ENCODE data around the gene PEX10.
"Not testable (repeated sequence)": the region's sequence is repeated elsewhere in the genome, so short reads cannot be mapped to it uniquely, and the experiment has no call there.

PEX10 gene

DNA sequence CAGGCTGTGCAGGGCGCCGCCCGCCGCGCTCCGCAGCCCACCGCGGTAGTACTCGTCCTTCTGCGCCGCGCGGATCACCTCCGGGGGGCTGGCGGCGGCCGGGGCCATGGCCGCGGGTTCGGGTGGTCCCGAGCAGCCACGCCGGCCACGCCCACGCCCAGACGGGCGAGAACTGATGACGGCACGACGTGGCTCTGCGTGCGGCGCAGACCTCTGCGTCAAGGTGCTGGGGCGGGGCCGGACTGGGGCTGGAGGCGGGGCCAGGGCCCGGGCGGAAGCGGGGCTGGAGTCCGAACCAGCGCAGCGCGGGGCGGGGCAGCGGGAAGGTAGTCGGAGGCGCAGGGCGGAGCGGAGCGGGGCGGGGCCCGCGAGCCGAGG is at the start of gene PEX10:
Gene PEX10 (minus strand): TSS at position 170 of the 378 bp plus-strand sequence. CDS start 62 bp downstream, at position 108.
- DNase-seq: peak; percentile 99

GRCh38 chr1:2460996-2461751 is 48.8 kb upstream of the PEX10 start:
- DNase-seq: no peak

DNA sequence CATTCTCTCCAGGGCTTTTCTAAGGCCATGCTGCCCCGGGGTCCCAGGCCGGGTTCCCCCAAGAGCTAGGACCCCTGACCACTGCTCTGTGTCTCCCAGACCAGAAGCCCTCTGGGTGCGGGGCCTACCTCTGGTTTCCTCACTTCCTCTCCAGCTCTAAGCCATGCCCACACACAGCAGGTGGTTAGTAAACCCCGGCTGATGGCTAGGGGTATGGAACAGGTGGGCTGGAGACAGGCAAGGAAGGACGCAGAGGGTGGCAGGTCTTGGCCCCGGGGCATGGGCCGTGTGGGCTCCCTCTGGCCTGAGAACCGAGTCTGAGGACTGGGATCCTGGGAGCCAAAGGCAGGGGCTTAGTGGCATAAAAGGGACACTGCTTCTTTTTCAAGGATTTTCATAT is 47.8 kb upstream of the PEX10 start:
- no peak for DNase-seq

DNA sequence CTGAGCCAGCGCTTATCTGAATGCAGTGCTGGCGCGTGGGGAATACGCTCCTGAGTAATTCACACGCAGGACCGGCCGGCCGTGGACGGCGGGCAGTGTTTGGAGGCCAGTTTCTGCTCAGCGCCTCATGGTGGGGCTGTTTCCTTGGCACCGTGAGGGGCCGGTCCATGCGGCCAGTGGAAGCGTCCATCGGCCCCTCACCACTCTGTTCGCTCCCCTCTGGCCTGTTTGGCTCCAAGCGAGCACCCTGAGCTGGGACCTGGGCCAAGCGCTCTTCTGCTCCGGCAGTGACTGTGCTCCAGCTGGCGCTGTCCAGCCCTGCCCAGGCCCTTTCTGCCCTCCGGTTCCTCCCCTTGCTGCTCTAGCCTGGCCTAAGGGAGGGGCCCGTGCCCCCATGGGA is 47.4 kb upstream of the PEX10 start:
- no peak for DNase-seq

DNA sequence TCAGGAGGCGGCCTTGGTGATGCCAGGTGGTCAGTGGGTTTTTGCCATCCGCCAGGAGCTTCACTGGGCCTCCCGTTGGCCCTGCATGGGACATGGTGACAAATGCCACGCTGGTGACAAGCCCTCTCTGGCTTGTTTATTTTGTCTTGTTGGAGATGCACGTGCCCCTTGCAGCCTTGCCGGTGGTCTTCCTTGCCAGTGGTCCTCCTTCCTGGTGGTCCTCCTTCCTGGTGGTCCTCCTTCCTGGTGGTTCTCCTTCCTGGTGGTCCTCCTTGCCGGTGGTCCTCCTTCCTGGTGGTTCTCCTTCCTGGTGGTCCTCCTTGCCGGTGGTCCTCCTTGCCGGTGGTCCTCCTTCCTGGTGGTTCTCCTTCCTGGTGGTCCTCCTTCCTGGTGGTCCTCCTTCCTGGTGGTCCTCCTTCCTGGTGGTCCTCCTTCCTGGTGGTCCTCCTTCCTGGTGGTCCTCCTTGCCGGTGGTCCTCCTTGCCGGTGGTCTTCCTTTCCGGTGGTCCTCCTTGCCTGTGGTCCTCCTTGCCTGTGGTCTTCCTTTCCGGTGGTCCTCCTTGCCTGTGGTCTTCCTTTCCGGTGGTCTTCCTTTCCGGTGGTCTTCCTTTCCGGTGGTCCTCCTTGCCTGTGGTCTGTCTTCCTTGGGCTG is 46.9 kb upstream of the PEX10 start:
- DNase-seq: not testable (repeated sequence)

GRCh38 chr1:2458687-2459086 is 46.3 kb upstream of the PEX10 start:
- no peak for DNase-seq

- DNase-seq: no peak
These were observed 45.1 kb upstream of the PEX10 start for GRCh38 chr1:2457444-2457843.

GRCh38 chr1:2455757-2456156 is 43.4 kb upstream of the PEX10 start:
- DNase-seq: no peak

DNA sequence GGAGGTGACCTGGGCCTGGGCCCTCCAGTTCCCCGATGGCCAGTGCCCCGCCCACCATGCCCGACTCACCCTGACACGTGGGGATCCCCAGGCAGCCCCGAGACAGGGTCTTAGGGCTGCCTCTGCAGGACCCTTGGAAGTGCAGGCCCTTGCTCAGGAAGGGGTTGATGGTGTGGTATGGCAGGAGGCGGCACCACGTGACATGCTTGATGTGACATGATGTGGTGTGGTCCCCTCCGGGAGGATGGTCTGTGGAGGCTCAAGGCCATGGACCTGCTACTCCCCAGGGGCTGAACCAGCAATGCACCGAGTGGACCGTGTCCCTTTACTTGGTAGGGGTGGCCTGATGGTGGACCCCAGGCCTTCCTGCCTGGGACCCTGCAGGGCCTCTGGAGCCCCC is 41.9 kb upstream of the PEX10 start:
- DNase-seq: no peak

DNA sequence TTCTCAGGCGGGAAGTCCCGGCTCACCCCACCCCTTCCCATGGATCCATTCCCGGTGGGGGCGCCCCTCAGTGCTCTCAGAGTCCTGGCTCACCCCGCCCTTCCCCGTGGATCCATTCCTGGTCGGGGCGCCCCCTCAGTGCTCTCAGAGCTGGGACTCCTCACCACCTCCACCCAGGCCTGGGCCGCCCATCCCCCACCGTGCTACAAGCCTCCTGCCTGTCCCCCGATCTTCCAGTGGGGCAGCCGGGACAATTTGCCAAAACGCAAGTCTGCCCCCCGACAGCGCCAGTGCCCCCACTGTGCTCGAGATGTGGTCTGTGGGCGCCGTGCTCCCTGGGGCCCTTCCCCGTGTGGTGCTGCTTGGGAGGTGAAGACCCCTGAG is 40.6 kb upstream of the PEX10 start:
- no peak for DNase-seq

- no peak for DNase-seq
These were observed 40.0 kb upstream of the PEX10 start for GRCh38 chr1:2452201-2452931.

- no peak for DNase-seq
These were observed 39.4 kb upstream of the PEX10 start for GRCh38 chr1:2451741-2452140.

- DNase-seq: no peak
These were observed 37.5 kb upstream of the PEX10 start for GRCh38 chr1:2449636-2450454.

GRCh38 chr1:2448098-2448445 is 35.7 kb upstream of the PEX10 start:
- DNase-seq: no peak

- no peak for DNase-seq
These were observed 35.1 kb upstream of the PEX10 start for GRCh38 chr1:2447276-2448097.

DNA sequence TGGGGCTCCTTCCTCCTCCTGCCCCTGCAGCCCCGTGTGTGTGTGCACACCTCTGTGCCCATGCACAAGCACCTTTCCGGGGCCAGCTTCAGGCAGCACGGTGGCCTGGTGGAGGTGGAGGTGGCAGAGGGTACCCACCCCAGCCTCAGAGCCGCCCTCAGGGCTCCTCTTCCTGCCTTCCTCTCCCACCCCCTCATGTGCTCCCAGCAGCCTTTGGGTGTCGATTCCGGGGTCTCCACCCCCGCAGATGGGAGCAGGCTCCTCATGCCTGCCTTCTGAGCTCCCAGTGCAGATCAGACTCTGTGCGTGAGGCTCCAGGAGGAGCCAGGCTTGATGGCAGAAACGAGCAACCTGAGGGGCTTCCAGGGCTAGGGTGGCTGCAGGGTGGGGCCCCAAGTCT is 34.5 kb upstream of the PEX10 start:
- no peak for DNase-seq

DNA sequence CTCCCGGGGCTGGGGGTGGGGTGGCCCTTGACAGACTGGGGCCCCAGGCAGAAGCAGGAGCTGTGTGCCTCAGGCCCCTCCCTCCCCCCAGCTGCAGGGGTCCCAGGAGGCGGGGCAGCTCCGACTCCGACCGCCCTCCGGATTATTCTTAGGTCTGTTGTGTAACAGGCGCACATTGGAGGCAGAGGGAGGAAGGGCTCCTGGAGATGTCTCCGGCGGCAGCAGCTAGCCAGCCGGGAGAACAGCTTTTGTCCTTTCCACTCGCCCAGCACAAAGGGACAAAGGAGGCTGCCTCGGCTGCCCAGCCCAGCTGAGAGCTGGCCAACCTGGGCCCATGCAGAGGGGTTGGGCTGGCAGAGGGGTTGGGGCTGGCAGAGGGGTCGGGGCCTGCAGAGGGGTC is 34.0 kb upstream of the PEX10 start:
- DNase-seq: no peak

- no peak for DNase-seq
These were observed 33.5 kb upstream of the PEX10 start for GRCh38 chr1:2445823-2446215.

DNA sequence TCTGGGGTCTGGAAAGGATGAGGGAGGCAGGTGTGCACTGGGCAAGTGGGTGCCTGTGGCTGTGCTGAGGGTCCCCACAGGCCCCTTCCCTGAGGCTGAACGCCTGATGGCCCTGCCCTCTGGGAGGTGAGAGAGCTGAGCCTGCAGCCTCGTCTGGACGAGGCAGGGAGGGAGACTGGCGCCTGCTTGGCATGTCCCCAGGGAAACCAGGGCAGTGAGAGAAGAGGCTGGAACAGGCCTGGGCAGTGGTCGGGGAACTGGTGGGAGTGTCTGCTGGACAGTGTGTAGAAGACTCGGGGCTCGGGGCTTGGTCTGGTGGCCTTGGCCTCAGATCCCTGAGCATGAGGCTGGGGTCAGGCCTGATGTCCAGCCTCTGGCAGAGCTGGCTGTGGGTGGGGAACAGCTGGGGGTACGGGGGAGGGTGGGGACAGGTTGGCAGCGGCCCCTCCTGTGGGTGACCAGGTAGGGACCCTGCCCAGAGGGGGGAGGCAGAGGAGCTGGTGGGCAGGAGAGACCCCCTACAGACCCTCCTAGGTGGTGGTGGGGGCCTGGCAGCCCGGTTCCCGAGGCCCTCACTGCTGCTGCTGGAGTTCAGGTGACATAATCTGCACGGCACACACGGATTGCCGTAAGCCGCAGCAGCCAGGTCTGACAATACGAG is 32.9 kb upstream of the PEX10 start:
- DNase-seq: no peak

GRCh38 chr1:2444138-2444591 is 31.8 kb upstream of the PEX10 start:
- DNase-seq: no peak

- peak; percentile 11 for DNase-seq
These were observed 31.1 kb upstream of the PEX10 start for GRCh38 chr1:2443277-2444137.
